ENCODE measurements around the gene PPP1R9A. TPM values are rescaled to one million over a fixed set of nuclear protein-coding genes. Genes with fewer than 3 reads are reported as not detected.

The PPP1R9A gene
- total and polyA plus RNA-seq, 7 experiments from 2014 or later = 0.21 to 1.4 TPM; not detected in 5

DNA sequence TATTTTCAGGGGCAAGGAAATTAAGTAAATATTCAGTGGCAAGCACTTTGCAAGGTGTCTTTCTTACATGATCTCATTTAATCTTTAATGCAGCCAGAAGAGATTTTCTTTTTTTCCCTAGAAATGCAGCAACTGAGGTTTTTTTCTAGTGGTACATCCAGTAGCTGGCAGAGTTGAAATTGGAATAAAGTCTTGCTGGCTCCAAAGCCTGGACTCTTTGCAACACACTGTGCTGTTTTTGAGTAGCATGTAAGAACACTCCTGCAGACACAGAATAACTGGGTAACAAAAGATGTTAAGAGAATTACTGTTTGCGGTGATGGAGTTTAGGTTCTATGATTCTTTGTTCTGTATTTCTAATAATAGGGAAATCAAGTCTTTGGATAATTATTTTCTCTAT lies 293.3 kb downstream of the PPP1R9A start:
- peaks cover 0 to 3% (median 0%) of the 10 kb centered on the region in 11 donors for H3K9me3 Mint-ChIP-seq

DNA sequence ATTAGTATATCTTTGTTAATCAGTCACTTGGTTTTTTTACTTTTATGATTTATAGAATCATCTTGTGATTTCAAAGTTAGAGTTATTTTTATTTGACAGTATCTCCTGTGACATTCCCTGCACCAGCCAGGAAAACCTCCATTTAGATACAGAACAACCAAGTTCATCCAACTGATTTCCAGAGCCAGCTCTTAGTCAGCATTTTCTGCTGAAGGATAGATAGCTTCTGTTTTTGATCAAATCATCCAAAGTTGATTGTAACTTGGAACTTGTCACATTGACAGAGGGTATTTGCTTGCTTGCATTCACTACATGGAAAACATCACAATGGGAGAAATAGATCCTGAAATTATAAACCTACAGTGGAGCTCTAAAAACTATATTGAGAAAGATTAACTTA lies 294.3 kb downstream of the PPP1R9A start:
- POLR2A ChIA-PET = no interaction called here
- ATAC-seq = no peak
- H3K4me3 ChIP-seq (ENCODE audit: low read length) = no peak overlapping the region

More for the DNA sequence above, 293.3 kb downstream of the PPP1R9A start:
- DNase-seq = no peak
- H3K4me1 ChIP-seq (ENCODE audit: control insufficient read depth in 2 of 2, insufficient read depth in 2 of 2, low read length in 2 of 2) = no peaks in the 10 kb centered on the region
- no peak overlapping the region for H3K27ac ChIP-seq (ENCODE audit: low read depth, low read length)
- H3K27me3 ChIP-seq (ENCODE audit: control insufficient read depth in 2 of 2, insufficient read depth in 2 of 2, low read length in 2 of 2) = no peaks in the 10 kb centered on the region
- H3K36me3 Mint-ChIP-seq = no peaks in the 10 kb centered on the region
- H3K4me3 ChIP-seq (ENCODE audit: low read length) = no peak overlapping the region
- H3K27me3 Mint-ChIP-seq = peaks cover 0 to 12% (median 3%) of the 10 kb centered on the region in 5 donors
- H3K9me3 ChIP-seq (ENCODE audit: control insufficient read depth in 2 of 3, low read length in 3 of 3) = no peaks in the 10 kb centered on the region
- no peak overlapping the region for H3K4me3 Mint-ChIP-seq
- no peaks in the 10 kb centered on the region for H3K4me1 Mint-ChIP-seq
- no peaks in the 10 kb centered on the region for H3K36me3 ChIP-seq (ENCODE audit: control insufficient read depth in 2 of 3, insufficient read depth in 3 of 3, low read length in 3 of 3)
- H3K27ac Mint-ChIP-seq = no peak overlapping the region
- ChIA-PET CTCF (no interaction called here), POLR2A (no interaction called here)
- intact Hi-C loops (cut with micrococcal nuclease) = no loop called here
- ATAC-seq = no peak

DNA sequence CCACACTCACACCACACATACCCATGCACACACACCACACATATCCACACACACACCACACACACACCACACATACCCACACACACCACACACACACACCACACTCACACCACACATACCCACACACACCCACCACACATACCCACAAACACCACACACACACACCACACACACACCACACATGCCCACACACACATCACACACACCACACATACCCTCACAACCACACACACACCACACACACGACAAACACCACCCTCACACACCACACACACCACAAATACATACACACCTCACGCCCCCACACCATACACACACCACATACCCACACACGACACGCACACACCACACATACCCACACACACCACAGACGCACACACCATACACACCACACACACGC lies 297.2 kb downstream of the PPP1R9A start:
- ATAC-seq (peak; percentile 24), DNase-seq (no peak)
- Histone ChIP-seq H3K9me3 (ENCODE audit: control insufficient read depth in 2 of 3, low read length in 3 of 3) (no peaks in the 10 kb centered on the region), H3K36me3 (ENCODE audit: control insufficient read depth in 2 of 3, insufficient read depth in 3 of 3, low read length in 3 of 3) (no peaks in the 10 kb centered on the region), H3K27me3 (ENCODE audit: control insufficient read depth in 2 of 2, insufficient read depth in 2 of 2, low read length in 2 of 2) (no peaks in the 10 kb centered on the region), H3K4me1 (ENCODE audit: control insufficient read depth in 2 of 2, insufficient read depth in 2 of 2, low read length in 2 of 2) (no peaks in the 10 kb centered on the region), H3K4me3 (ENCODE audit: low read length) (no peak overlapping the region), H3K27ac (ENCODE audit: low read depth, low read length) (no peak overlapping the region)
- Mint-ChIP-seq H3K9me3 (peaks cover 0 to 3% (median 0%) of the 10 kb centered on the region in 11 donors), H3K4me1 (no peaks in the 10 kb centered on the region), H3K36me3 (no peaks in the 10 kb centered on the region), H3K27me3 (peaks cover 0 to 21% (median 5%) of the 10 kb centered on the region in 5 donors), H3K4me3 (no peak overlapping the region), H3K27ac (no peak overlapping the region)
- intact Hi-C loops (cut with micrococcal nuclease) = no loop called here
- ChIA-PET POLR2A (no interaction called here), CTCF (no interaction called here)

More for the DNA sequence above, 294.3 kb downstream of the PPP1R9A start:
- no peaks in the 10 kb centered on the region for H3K36me3 ChIP-seq (ENCODE audit: control insufficient read depth in 2 of 3, insufficient read depth in 3 of 3, low read length in 3 of 3)
- no peaks in the 10 kb centered on the region for H3K36me3 Mint-ChIP-seq
- H3K4me1 ChIP-seq (ENCODE audit: control insufficient read depth in 2 of 2, insufficient read depth in 2 of 2, low read length in 2 of 2) = no peaks in the 10 kb centered on the region
- DNase-seq = no peak
- H3K27me3 Mint-ChIP-seq = peaks cover 0 to 16% (median 5%) of the 10 kb centered on the region in 5 donors
- H3K9me3 Mint-ChIP-seq = peaks cover 0 to 3% (median 0%) of the 10 kb centered on the region in 11 donors
- no peak overlapping the region for H3K4me3 Mint-ChIP-seq
- H3K4me1 Mint-ChIP-seq = no peaks in the 10 kb centered on the region
- H3K27ac ChIP-seq (ENCODE audit: low read depth, low read length) = no peak overlapping the region
- CTCF ChIA-PET = no interaction called here
- intact Hi-C loops (cut with micrococcal nuclease) = no loop called here
- H3K27me3 ChIP-seq (ENCODE audit: control insufficient read depth in 2 of 2, insufficient read depth in 2 of 2, low read length in 2 of 2) = no peaks in the 10 kb centered on the region
- no peak overlapping the region for H3K27ac Mint-ChIP-seq
- H3K9me3 ChIP-seq (ENCODE audit: control insufficient read depth in 2 of 3, low read length in 3 of 3) = no peaks in the 10 kb centered on the region

DNA sequence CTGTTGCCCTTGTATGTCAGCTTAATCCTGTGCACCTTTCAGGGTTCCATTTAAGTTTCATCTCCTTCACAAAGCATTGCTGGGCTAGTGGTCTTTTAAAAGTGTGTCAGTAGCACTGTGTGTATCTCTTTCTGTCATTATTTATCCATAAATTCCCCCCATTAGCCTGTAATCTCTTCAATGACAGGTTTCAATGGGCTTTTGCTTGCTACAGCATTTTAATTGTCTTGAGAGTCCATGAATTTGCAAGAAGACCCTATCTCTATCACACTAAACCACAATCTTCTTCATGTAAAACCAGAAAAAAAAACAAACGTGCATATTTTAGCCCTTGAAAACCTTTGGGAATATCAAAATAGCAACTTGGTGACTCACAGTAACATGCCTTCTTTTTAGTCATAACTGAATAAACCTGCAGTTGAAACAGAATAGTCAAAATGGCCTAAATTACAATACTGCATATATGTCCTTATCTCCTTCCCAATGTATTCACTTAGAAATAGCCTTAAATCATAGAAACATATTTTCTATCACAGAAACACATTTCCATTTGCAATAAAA lies 298.4 kb downstream of the PPP1R9A start:
- Histone ChIP-seq H3K4me3 (ENCODE audit: low read length) (no peak overlapping the region), H3K4me1 (ENCODE audit: control insufficient read depth in 2 of 2, insufficient read depth in 2 of 2, low read length in 2 of 2) (no peaks in the 10 kb centered on the region), H3K27me3 (ENCODE audit: control insufficient read depth in 2 of 2, insufficient read depth in 2 of 2, low read length in 2 of 2) (no peaks in the 10 kb centered on the region), H3K9me3 (ENCODE audit: control insufficient read depth in 2 of 3, low read length in 3 of 3) (no peaks in the 10 kb centered on the region), H3K36me3 (ENCODE audit: control insufficient read depth in 2 of 3, insufficient read depth in 3 of 3, low read length in 3 of 3) (no peaks in the 10 kb centered on the region), H3K27ac (ENCODE audit: low read depth, low read length) (no peak overlapping the region)
- H3K9me3 Mint-ChIP-seq = peaks cover 0 to 3% (median 0%) of the 10 kb centered on the region in 11 donors
- H3K4me3 Mint-ChIP-seq = no peak overlapping the region
- no peaks in the 10 kb centered on the region for H3K4me1 Mint-ChIP-seq
- ATAC-seq (no peak), DNase-seq (no peak)
- H3K36me3 Mint-ChIP-seq = no peaks in the 10 kb centered on the region
- intact Hi-C loops (cut with micrococcal nuclease) = no loop called here
- no peak overlapping the region for H3K27ac Mint-ChIP-seq
- H3K27me3 Mint-ChIP-seq = peaks cover 0 to 21% (median 5%) of the 10 kb centered on the region in 5 donors
- ChIA-PET POLR2A (no interaction called here), CTCF (no interaction called here)

DNA sequence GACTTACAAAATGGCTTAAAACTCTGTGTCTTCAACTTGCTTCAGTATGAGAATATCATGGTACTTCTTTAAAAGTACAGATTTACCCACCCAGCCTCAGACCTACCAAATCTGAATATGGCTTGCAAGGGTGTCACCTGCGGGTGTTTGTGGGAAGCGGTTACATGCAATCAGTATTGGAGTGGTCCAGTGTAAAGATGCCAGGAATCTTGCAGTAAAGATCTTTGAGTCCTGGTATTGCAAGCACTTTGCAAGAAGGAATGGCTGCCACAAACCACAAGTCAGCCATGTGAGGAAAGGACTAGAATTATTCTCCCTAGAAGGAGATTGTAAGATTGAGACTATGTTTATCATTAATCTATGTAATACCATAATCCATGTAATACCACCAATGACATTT lies 301.9 kb downstream of the PPP1R9A start:
- H3K27me3 ChIP-seq (ENCODE audit: control insufficient read depth in 2 of 2, insufficient read depth in 2 of 2, low read length in 2 of 2) = no peaks in the 10 kb centered on the region
- H3K9me3 ChIP-seq (ENCODE audit: control insufficient read depth in 2 of 3, low read length in 3 of 3) = no peaks in the 10 kb centered on the region
- ChIA-PET POLR2A (no interaction called here), CTCF (no interaction called here)
- no peak overlapping the region for H3K27ac ChIP-seq (ENCODE audit: low read depth, low read length)
- H3K9me3 Mint-ChIP-seq = peaks cover 0 to 3% (median 0%) of the 10 kb centered on the region in 11 donors
- no peak for ATAC-seq
- H3K36me3 Mint-ChIP-seq = no peaks in the 10 kb centered on the region
- no peak overlapping the region for H3K4me3 Mint-ChIP-seq
- DNase-seq = no peak
- H3K27me3 Mint-ChIP-seq = peaks cover 0 to 21% (median 4%) of the 10 kb centered on the region in 5 donors
- H3K4me1 ChIP-seq (ENCODE audit: control insufficient read depth in 2 of 2, insufficient read depth in 2 of 2, low read length in 2 of 2) = no peaks in the 10 kb centered on the region
- no peaks in the 10 kb centered on the region for H3K4me1 Mint-ChIP-seq
- no peaks in the 10 kb centered on the region for H3K36me3 ChIP-seq (ENCODE audit: control insufficient read depth in 2 of 3, insufficient read depth in 3 of 3, low read length in 3 of 3)
- intact Hi-C loops (cut with micrococcal nuclease) = no loop called here
- no peak overlapping the region for H3K4me3 ChIP-seq (ENCODE audit: low read length)
- no peak overlapping the region for H3K27ac Mint-ChIP-seq

DNA sequence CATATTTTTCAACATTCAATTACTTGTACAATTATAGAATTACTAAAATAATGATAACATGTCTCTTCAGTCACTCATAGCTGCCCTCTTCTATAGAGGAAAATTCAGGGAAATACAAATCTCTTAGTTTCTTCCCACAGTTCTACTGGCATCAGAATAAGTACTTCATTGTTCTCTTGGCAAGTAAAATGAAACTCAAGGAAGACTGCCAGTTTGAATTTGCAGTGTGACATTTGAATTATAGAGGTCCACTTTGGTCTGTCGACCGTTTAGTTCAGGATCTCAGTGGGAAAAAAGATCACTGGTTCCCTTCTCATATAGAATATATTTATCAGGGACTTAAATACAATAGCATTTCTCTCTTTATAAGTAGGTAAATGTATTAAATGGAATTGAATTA lies 302.4 kb downstream of the PPP1R9A start:
- CTCF ChIA-PET = no interaction called here
- ATAC-seq = no peak
- no peak for DNase-seq
- Mint-ChIP-seq H3K27me3 (peaks cover 0 to 18% (median 3%) of the 10 kb centered on the region in 5 donors), H3K4me1 (no peaks in the 10 kb centered on the region), H3K27ac (no peak overlapping the region), H3K9me3 (peaks cover 0 to 4% (median 0%) of the 10 kb centered on the region in 11 donors), H3K4me3 (no peak overlapping the region), H3K36me3 (no peaks in the 10 kb centered on the region)
- POLR2A ChIA-PET = no interaction called here
- H3K36me3 ChIP-seq (ENCODE audit: control insufficient read depth in 2 of 3, insufficient read depth in 3 of 3, low read length in 3 of 3) = no peaks in the 10 kb centered on the region
- no peaks in the 10 kb centered on the region for H3K9me3 ChIP-seq (ENCODE audit: control insufficient read depth in 2 of 3, low read length in 3 of 3)
- H3K27ac ChIP-seq (ENCODE audit: low read depth, low read length) = no peak overlapping the region
- no peaks in the 10 kb centered on the region for H3K27me3 ChIP-seq (ENCODE audit: control insufficient read depth in 2 of 2, insufficient read depth in 2 of 2, low read length in 2 of 2)
- intact Hi-C loops (cut with micrococcal nuclease) = no loop called here
- H3K4me3 ChIP-seq (ENCODE audit: low read length) = no peak overlapping the region
- no peaks in the 10 kb centered on the region for H3K4me1 ChIP-seq (ENCODE audit: control insufficient read depth in 2 of 2, insufficient read depth in 2 of 2, low read length in 2 of 2)

DNA sequence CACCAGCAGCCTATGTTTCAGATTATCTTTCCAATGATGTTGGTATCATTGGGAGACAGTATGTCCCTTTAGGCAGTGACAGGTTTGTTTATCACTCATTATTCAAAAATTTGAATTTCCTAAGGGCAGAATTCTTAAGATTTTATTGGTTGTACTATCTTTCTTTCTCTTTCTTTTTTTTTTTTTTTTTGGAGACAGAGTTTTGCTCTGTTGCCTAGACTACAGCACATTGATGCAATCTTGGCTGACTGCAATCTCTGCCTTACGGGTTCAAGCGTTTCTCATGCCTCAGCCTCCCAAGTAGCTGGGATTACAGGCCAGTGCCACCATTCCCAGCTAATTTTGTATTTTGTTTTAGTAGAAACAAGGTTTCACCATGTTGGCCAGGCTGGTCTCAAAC lies 305.8 kb downstream of the PPP1R9A start:
- ATAC-seq = no peak
- Mint-ChIP-seq H3K27me3 (no peaks in the 10 kb centered on the region), H3K36me3 (peaks cover 0 to 5% (median 0%) of the 10 kb centered on the region in 5 donors), H3K9me3 (peaks cover 0 to 19% (median 4%) of the 10 kb centered on the region in 11 donors), H3K27ac (no peak overlapping the region), H3K4me1 (no peaks in the 10 kb centered on the region), H3K4me3 (no peak overlapping the region)
- no peaks in the 10 kb centered on the region for H3K27me3 ChIP-seq (ENCODE audit: control insufficient read depth in 2 of 2, insufficient read depth in 2 of 2, low read length in 2 of 2)
- H3K4me1 ChIP-seq (ENCODE audit: control insufficient read depth in 2 of 2, insufficient read depth in 2 of 2, low read length in 2 of 2) = no peaks in the 10 kb centered on the region
- H3K36me3 ChIP-seq (ENCODE audit: control insufficient read depth in 2 of 3, insufficient read depth in 3 of 3, low read length in 3 of 3) = no peaks in the 10 kb centered on the region
- no peaks in the 10 kb centered on the region for H3K9me3 ChIP-seq (ENCODE audit: control insufficient read depth in 2 of 3, low read length in 3 of 3)
- intact Hi-C loops (cut with micrococcal nuclease) = no loop called here
- no peak for DNase-seq
- H3K27ac ChIP-seq (ENCODE audit: low read depth, low read length) = no peak overlapping the region
- ChIA-PET POLR2A (no interaction called here), CTCF (no interaction called here)
- no peak overlapping the region for H3K4me3 ChIP-seq (ENCODE audit: low read length)

All from naive thymus-derived CD4-positive, alpha-beta T cell (primary cell).